ENCODE results near the gene PIP4K2C. TPM values are rescaled to one million over a fixed set of nuclear protein-coding genes. Genes with fewer than 3 reads are reported as not detected.

Gene PIP4K2C
- total RNA-seq, 2 experiments from 2014 or later = 14.5 to 15.9 TPM

- no peaks in the 10 kb centered on the region for H3K9me3 ChIP-seq (ENCODE audit: low read length)
- no peaks in the 10 kb centered on the region for H4K20me1 ChIP-seq (ENCODE audit: insufficient read depth, low read length)
- ChIA-PET POLR2A (no interaction called here), CTCF (ENCODE audit: unreplicated experiment) (no interaction called here)
- TF ChIP-seq EZH2phosphoT487 (IDR thresholded peaks at IDR 0.05; ENCODE audit: borderline replicate concordance, low read depth, low read length) (no peak), CTCF (conservative IDR thresholded peaks at IDR 0.05; ENCODE audit: low read length) (no peak)
- no peaks in the 10 kb centered on the region for H3K36me3 ChIP-seq (ENCODE audit: insufficient read depth, low read length)
- H3K27ac ChIP-seq (ENCODE audit: low read depth, low read length, poor library complexity, severe bottlenecking) = no peak overlapping the region
- H2AFZ ChIP-seq (ENCODE audit: low read length) = no peak overlapping the region; the same call in 1 of the 2 replicates
- H3K9me2 ChIP-seq (ENCODE audit: insufficient read depth, low read length) = no peaks in the 10 kb centered on the region
- peaks cover 23% of the 10 kb centered on the region for H3K4me1 ChIP-seq (ENCODE audit: insufficient read depth, low read length, poor library complexity, severe bottlenecking)
- no peak for DNase-seq (ENCODE audit: low spot score)
- no peak overlapping the region for H3K4me3 ChIP-seq (ENCODE audit: low read depth, low read length, poor library complexity, severe bottlenecking)
- intact Hi-C loops (cut with micrococcal nuclease; ENCODE audit: unreplicated experiment) = no loop called here
- BruUV-seq (replicated peaks) = no TSS peak
- H3K79me2 ChIP-seq (ENCODE audit: insufficient read depth, low read depth, low read length) = peaks cover 16% of the 10 kb centered on the region; the same call in 1 of the 2 replicates
- no peak overlapping the region for H3K4me2 ChIP-seq (ENCODE audit: low read length)
Measured at GRCh38 chr12:57548013-57548315, 43.0 kb upstream of the PIP4K2C start.

DNA sequence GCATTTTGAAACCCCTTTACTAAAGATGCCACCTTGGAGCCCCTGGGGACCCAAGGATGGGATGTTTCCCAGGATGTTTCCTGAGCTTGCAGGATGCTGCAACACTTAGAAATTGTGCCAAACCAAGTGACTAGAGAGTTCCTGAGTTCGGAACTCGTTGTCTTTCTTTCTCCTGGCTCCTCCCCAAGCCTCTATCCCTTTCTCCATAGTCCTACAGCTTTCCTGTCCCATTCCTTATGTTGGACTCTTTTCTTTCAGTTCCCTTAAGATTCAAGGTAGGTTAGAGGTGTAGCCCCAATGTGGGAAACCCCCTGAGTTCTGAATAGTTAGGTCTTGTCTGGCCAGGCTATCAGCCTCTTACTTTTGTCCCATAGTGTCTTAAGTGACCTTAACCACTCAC, 42.5 kb upstream of the PIP4K2C start:
- TF ChIP-seq CTCF (conservative IDR thresholded peaks at IDR 0.05; ENCODE audit: low read length) (no peak), EZH2phosphoT487 (IDR thresholded peaks at IDR 0.05; ENCODE audit: borderline replicate concordance, low read depth, low read length) (no peak)
- peaks cover 16% of the 10 kb centered on the region; the same call in 1 of the 2 replicates for H3K79me2 ChIP-seq (ENCODE audit: insufficient read depth, low read depth, low read length)
- no peak for DNase-seq (ENCODE audit: low spot score)
- ChIA-PET POLR2A (no interaction called here), CTCF (ENCODE audit: unreplicated experiment) (no interaction called here)
- no peak overlapping the region for H3K4me3 ChIP-seq (ENCODE audit: low read depth, low read length, poor library complexity, severe bottlenecking)
- H3K4me2 ChIP-seq (ENCODE audit: low read length) = no peak overlapping the region
- peaks cover 22% of the 10 kb centered on the region for H3K4me1 ChIP-seq (ENCODE audit: insufficient read depth, low read length, poor library complexity, severe bottlenecking)
- H4K20me1 ChIP-seq (ENCODE audit: insufficient read depth, low read length) = no peaks in the 10 kb centered on the region
- no peaks in the 10 kb centered on the region for H3K36me3 ChIP-seq (ENCODE audit: insufficient read depth, low read length)
- H3K27ac ChIP-seq (ENCODE audit: low read depth, low read length, poor library complexity, severe bottlenecking) = no peak overlapping the region
- H3K9me3 ChIP-seq (ENCODE audit: low read length) = no peaks in the 10 kb centered on the region
- H2AFZ ChIP-seq (ENCODE audit: low read length) = no peak overlapping the region
- intact Hi-C loops (cut with micrococcal nuclease; ENCODE audit: unreplicated experiment) = no loop called here
- no peaks in the 10 kb centered on the region for H3K9me2 ChIP-seq (ENCODE audit: insufficient read depth, low read length)
- no TSS peak for BruUV-seq (replicated peaks)

DNA sequence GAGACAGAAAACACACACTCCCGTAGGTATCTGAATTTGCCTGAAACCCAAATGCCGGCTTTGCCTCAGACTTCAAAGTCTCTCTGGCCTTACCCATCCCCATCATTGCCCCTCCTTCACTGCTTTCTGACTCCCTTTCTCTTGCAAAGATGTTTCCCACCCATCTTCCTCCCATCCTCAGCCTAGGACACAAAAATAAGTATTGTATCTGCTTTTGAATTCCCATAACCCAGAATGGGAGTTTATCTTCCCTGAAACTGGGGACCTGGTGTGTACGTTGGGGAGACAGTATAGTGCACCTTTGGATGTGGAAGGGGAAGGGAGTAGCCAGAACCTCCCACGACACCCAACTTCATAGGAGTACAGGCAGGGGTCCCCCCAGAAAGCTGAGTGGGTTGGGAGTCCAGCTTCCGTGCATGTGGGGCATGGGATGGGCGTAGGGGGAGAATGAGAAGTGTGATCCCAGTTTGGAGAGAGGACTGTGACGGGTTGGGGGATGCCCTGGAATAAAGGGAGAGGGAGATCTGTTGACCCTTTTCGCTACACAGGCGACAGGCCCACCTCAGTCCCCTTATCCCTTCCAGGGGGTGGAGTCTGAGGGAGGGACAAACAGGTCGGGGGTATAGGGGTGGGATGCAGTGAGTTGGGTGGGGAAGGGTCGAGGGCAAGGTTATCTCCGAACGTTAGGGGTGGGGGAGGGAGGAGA, 41.6 kb upstream of the PIP4K2C start:
- ChIA-PET CTCF (ENCODE audit: unreplicated experiment) (no interaction called here), POLR2A (no interaction called here)
- TF ChIP-seq CTCF (conservative IDR thresholded peaks at IDR 0.05; ENCODE audit: low read length) = no peak
- TF ChIP-seq EZH2phosphoT487 (IDR thresholded peaks at IDR 0.05; ENCODE audit: borderline replicate concordance, low read depth, low read length) = no peak
- Histone ChIP-seq H3K4me3 (ENCODE audit: low read depth, low read length, poor library complexity, severe bottlenecking) (peak overlapping the region; percentile 23), H3K36me3 (ENCODE audit: insufficient read depth, low read length) (no peaks in the 10 kb centered on the region), H3K4me2 (ENCODE audit: low read length) (peak overlapping the region; percentile 41), H3K4me1 (ENCODE audit: insufficient read depth, low read length, poor library complexity, severe bottlenecking) (peaks cover 17% of the 10 kb centered on the region), H2AFZ (ENCODE audit: low read length) (peak overlapping the region; percentile 34; the same call in 1 of the 2 replicates), H3K27ac (ENCODE audit: low read depth, low read length, poor library complexity, severe bottlenecking) (no peak overlapping the region), H3K9me2 (ENCODE audit: insufficient read depth, low read length) (no peaks in the 10 kb centered on the region), H4K20me1 (ENCODE audit: insufficient read depth, low read length) (no peaks in the 10 kb centered on the region), H3K9me3 (ENCODE audit: low read length) (no peaks in the 10 kb centered on the region), H3K79me2 (ENCODE audit: insufficient read depth, low read depth, low read length) (peaks cover 16% of the 10 kb centered on the region; the same call in 1 of the 2 replicates)
- no TSS peak for BruUV-seq (replicated peaks)
- DNase-seq (ENCODE audit: low spot score) = no peak
- intact Hi-C loops (cut with micrococcal nuclease; ENCODE audit: unreplicated experiment) = no loop called here

All from OCI-LY7 (cell line).